Measurements from ENCODE around the gene EEF1AKMT1. TPM values are rescaled to one million over a fixed set of nuclear protein-coding genes. Genes with fewer than 3 reads are reported as not detected.
A peak's percentile ranks its signal among the peaks of the same experiment; 100 is the strongest.

EEF1AKMT1 gene
- total RNA-seq, 1 donor from 2014 or later: 9.3 TPM

- intact Hi-C loops (cut with DNase I): no loop called here
- DNase-seq (ENCODE audit: missing footprints) (no peak), ATAC-seq (no peak)
Measured at GRCh38 chr13:20709369-20709768, 64.4 kb downstream of the EEF1AKMT1 start.

- intact Hi-C loops (cut with DNase I): no loop called here
- no peak for DNase-seq (ENCODE audit: missing footprints)
- ATAC-seq: no peak
Measured at GRCh38 chr13:20708216-20708615, 65.5 kb downstream of the EEF1AKMT1 start.

- no peak for ATAC-seq
- intact Hi-C loops (cut with DNase I): no loop called here
Measured at GRCh38 chr13:20706661-20707060, 67.1 kb downstream of the EEF1AKMT1 start.

GRCh38 chr13:20704459-20705069 is 69.2 kb downstream of the EEF1AKMT1 start:
- no peak for DNase-seq (ENCODE audit: missing footprints)
- ATAC-seq: peak; percentile 27
- intact Hi-C loops (cut with DNase I): loop anchor here (5.0 kb wide), 1 partner anchor 507 kb away; no protein-coding TSS in a partner anchor

More at GRCh38 chr13:20706661-20707060, 67.1 kb downstream of the EEF1AKMT1 start:
- no peak for DNase-seq (ENCODE audit: missing footprints)

- ATAC-seq (peak; percentile 93), DNase-seq (ENCODE audit: missing footprints) (peak; percentile 87)
- intact Hi-C loops (cut with DNase I): loop anchor here (5.0 kb wide), 1 partner anchor 507 kb away; no protein-coding TSS in a partner anchor
Measured at GRCh38 chr13:20703780-20704458, 69.8 kb downstream of the EEF1AKMT1 start.

- no peak for ATAC-seq
- intact Hi-C loops (cut with DNase I): loop anchor here (5.0 kb wide), 1 partner anchor 506 kb away; no protein-coding TSS in a partner anchor
- DNase-seq (ENCODE audit: missing footprints): no peak
Measured at GRCh38 chr13:20702915-20703779, 70.6 kb downstream of the EEF1AKMT1 start, which contains the start of gene IL17D. IL17D (plus strand) TSS chr13:20703699; CDS start chr13:20704002, 303 bp downstream.

GRCh38 chr13:20702530-20702914 is 71.2 kb downstream of the EEF1AKMT1 start:
- no peak for DNase-seq (ENCODE audit: missing footprints)
- intact Hi-C loops (cut with DNase I): loop anchor here (5.0 kb wide), 1 partner anchor 505 kb away; no protein-coding TSS in a partner anchor
- ATAC-seq: no peak

- intact Hi-C loops (cut with DNase I): loop anchor here (5.0 kb wide), 1 partner anchor 504 kb away; no protein-coding TSS in a partner anchor
- no peak for DNase-seq (ENCODE audit: missing footprints)
- ATAC-seq: no peak
Measured at GRCh38 chr13:20701461-20701860, 72.3 kb downstream of the EEF1AKMT1 start.

- ATAC-seq: no peak
- no peak for DNase-seq (ENCODE audit: missing footprints)
- intact Hi-C loops (cut with DNase I): loop anchor here (5.0 kb wide), 1 partner anchor 503 kb away; no protein-coding TSS in a partner anchor
Measured at GRCh38 chr13:20700288-20700687, 73.5 kb downstream of the EEF1AKMT1 start.

GRCh38 chr13:20699715-20700114 is 74.0 kb downstream of the EEF1AKMT1 start:
- intact Hi-C loops (cut with DNase I): loop anchor here (5.0 kb wide), 1 partner anchor 502 kb away; no protein-coding TSS in a partner anchor
- DNase-seq (ENCODE audit: missing footprints): no peak
- ATAC-seq: no peak

- no peak for DNase-seq (ENCODE audit: missing footprints)
- no peak for ATAC-seq
- intact Hi-C loops (cut with DNase I): no loop called here
Measured at GRCh38 chr13:20696073-20696472, 77.7 kb downstream of the EEF1AKMT1 start.

- intact Hi-C loops (cut with DNase I): no loop called here
- DNase-seq (ENCODE audit: missing footprints): no peak
- no peak for ATAC-seq
Measured at GRCh38 chr13:20691616-20692015, 82.1 kb downstream of the EEF1AKMT1 start.

GRCh38 chr13:20689291-20689690 is 84.5 kb downstream of the EEF1AKMT1 start:
- ATAC-seq: no peak
- intact Hi-C loops (cut with DNase I): no loop called here

GRCh38 chr13:20686863-20687579 is 86.7 kb downstream of the EEF1AKMT1 start:
- ATAC-seq: no peak
- intact Hi-C loops (cut with DNase I): no loop called here
- DNase-seq (ENCODE audit: missing footprints): no peak

More at GRCh38 chr13:20689291-20689690, 84.5 kb downstream of the EEF1AKMT1 start:
- no peak for DNase-seq (ENCODE audit: missing footprints)

- ATAC-seq: no peak
- intact Hi-C loops (cut with DNase I): no loop called here
- DNase-seq (ENCODE audit: missing footprints): no peak
Measured at GRCh38 chr13:20686167-20686566, 87.6 kb downstream of the EEF1AKMT1 start.

GRCh38 chr13:20685092-20685491 is 88.7 kb downstream of the EEF1AKMT1 start:
- no peak for ATAC-seq
- no peak for DNase-seq (ENCODE audit: missing footprints)
- intact Hi-C loops (cut with DNase I): no loop called here

- ATAC-seq: no peak
- intact Hi-C loops (cut with DNase I): no loop called here
- DNase-seq (ENCODE audit: missing footprints): no peak
Measured at GRCh38 chr13:20684546-20684945, 89.2 kb downstream of the EEF1AKMT1 start.

GRCh38 chr13:20684041-20684440 is 89.7 kb downstream of the EEF1AKMT1 start:
- no peak for ATAC-seq
- DNase-seq (ENCODE audit: missing footprints): no peak
- intact Hi-C loops (cut with DNase I): no loop called here

All from Right ventricle myocardium inferior (tissue), 1 donor.